ENCODE data around the gene DSTN. TPM values are rescaled to one million over a fixed set of nuclear protein-coding genes. Genes with fewer than 3 reads are reported as not detected.

The DSTN gene
- total RNA-seq, 1 donor from 2014 or later: 149 TPM

DNA sequence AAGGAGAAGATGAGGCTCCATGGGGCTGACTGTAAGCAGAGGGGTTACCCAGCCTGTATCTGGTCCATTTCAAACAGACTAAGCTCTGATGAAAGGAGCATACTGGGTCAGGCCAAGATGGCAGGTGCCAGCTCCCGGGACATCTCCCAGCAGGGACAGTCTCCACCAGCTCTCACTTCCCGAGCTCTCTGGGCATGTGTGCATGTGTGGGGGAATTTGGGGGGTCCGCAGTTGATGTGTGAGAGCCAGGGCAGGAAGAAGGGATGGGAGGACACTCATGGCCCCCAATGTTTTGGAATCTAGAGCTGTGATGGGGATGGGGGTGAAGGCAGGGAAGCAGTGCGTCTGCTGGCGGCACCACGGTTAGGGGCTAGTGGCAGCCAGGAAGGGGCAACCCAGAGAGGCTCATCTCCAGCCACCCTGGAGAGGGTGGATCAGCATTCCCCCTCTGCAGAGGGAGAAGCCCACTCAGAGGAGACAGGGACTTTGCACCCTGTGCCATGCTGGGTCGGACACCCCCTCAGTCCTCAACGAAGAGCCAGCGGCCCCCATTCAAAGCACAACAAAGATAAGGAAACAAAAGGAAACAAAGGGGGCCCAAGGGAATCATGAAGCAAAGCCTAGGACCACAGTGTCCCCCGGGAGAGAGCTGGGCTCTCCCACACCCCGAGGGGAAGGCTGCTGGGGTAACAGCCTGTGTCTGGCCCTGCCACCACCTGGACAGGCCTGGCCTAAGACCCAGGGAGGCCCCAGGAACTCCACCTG lies 52.4 kb downstream of the DSTN start:
- H3K36me3 ChIP-seq (ENCODE audit: control insufficient read depth, insufficient read depth, low read length): peaks cover 63% of the 10 kb centered on the region
- DNase-seq (ENCODE audit: low read depth) (no peak), FAIRE-seq (no peak)
- H3K4me3 ChIP-seq (ENCODE audit: low read depth, low read length): no peak overlapping the region
- TF ChIP-seq, protein P1, sequence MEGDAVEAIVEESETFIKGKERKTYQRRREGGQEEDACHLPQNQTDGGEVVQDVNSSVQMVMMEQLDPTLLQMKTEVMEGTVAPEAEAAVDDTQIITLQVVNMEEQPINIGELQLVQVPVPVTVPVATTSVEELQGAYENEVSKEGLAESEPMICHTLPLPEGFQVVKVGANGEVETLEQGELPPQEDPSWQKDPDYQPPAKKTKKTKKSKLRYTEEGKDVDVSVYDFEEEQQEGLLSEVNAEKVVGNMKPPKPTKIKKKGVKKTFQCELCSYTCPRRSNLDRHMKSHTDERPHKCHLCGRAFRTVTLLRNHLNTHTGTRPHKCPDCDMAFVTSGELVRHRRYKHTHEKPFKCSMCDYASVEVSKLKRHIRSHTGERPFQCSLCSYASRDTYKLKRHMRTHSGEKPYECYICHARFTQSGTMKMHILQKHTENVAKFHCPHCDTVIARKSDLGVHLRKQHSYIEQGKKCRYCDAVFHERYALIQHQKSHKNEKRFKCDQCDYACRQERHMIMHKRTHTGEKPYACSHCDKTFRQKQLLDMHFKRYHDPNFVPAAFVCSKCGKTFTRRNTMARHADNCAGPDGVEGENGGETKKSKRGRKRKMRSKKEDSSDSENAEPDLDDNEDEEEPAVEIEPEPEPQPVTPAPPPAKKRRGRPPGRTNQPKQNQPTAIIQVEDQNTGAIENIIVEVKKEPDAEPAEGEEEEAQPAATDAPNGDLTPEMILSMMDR (IDR thresholded peaks at IDR 0.05; ENCODE audit: insufficient read depth, low read length, severe bottlenecking): no peak
- no peaks in the 10 kb centered on the region for H3K27me3 ChIP-seq (ENCODE audit: control insufficient read depth, insufficient read depth, low read length)

GRCh38 chr20:17622851-17623508 lies 53.1 kb downstream of the DSTN start:
- TF ChIP-seq, protein P1 (IDR thresholded peaks at IDR 0.05; ENCODE audit: insufficient read depth, low read length, severe bottlenecking): no peak
- no peak for DNase-seq (ENCODE audit: low read depth)
- H3K4me3 ChIP-seq (ENCODE audit: low read depth, low read length): no peak overlapping the region
- H3K27me3 ChIP-seq (ENCODE audit: control insufficient read depth, insufficient read depth, low read length): no peaks in the 10 kb centered on the region
- no peak for FAIRE-seq
- H3K36me3 ChIP-seq (ENCODE audit: control insufficient read depth, insufficient read depth, low read length): peaks cover 64% of the 10 kb centered on the region

DNA sequence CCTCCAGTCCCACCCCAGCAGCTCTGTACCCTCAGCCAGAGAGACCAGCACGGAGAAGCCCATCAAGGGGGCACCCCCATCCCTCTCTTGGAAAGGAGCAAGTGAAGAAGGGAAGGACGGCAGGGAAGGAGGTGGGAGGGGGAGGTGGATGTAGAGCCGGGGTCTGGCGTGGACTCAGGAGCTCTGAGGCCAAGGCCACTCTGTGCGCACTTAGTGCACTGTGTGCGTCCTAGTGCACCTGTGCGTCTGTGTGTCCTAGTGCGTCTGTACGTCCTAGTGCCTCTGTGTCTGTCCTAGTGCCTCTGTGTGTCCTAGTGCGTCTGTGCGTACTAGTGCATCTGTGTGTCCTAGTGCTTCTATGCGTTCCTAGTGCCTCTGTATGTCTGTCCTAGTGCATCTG lies 54.2 kb downstream of the DSTN start:
- H3K36me3 ChIP-seq (ENCODE audit: control insufficient read depth, insufficient read depth, low read length): peaks cover 67% of the 10 kb centered on the region
- H3K4me3 ChIP-seq (ENCODE audit: low read depth, low read length): no peak overlapping the region
- TF ChIP-seq, protein P1 (IDR thresholded peaks at IDR 0.05; ENCODE audit: insufficient read depth, low read length, severe bottlenecking): no peak
- FAIRE-seq (no peak), DNase-seq (ENCODE audit: low read depth) (no peak)
- no peaks in the 10 kb centered on the region for H3K27me3 ChIP-seq (ENCODE audit: control insufficient read depth, insufficient read depth, low read length)

DNA sequence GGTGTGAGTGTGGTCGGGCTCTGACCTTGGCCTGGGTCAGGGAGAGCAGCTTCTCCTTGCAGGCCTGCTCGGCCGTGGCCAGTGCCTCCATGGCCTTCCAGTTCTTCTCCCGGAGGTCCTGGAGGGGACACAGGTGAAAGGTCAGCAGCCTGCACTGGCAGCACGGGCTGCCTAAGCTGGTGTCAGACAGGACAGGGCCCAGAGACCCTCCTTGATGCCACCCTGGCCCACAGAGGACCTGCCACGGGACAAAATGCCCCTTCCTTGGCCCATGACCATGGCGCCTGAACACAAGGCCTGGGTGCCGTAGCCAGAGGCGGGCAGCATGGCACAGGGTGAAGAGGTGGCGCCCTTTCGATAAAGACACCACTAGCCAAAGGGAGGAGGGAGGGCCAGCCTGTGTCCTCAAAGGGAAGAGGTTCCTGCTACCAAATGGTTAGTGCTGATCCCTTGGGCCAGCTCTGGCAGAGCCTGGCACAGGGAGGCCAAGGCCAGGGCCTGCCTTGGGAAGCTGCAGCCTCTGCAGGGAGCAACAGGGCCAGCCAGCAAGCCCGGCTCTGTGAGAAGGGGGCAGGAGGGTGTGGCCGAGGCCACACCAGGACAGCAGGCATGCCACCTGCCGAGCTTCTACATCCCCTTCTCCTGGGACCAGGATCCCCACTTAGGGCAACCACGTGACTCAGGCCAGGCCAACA lies 54.8 kb downstream of the DSTN start:
- H3K36me3 ChIP-seq (ENCODE audit: control insufficient read depth, insufficient read depth, low read length): peaks cover 64% of the 10 kb centered on the region
- TF ChIP-seq, protein P1 (IDR thresholded peaks at IDR 0.05; ENCODE audit: insufficient read depth, low read length, severe bottlenecking): no peak
- FAIRE-seq (no peak), DNase-seq (ENCODE audit: low read depth) (no peak)
- H3K27me3 ChIP-seq (ENCODE audit: control insufficient read depth, insufficient read depth, low read length): no peaks in the 10 kb centered on the region
- no peak overlapping the region for H3K4me3 ChIP-seq (ENCODE audit: low read depth, low read length)

DNA sequence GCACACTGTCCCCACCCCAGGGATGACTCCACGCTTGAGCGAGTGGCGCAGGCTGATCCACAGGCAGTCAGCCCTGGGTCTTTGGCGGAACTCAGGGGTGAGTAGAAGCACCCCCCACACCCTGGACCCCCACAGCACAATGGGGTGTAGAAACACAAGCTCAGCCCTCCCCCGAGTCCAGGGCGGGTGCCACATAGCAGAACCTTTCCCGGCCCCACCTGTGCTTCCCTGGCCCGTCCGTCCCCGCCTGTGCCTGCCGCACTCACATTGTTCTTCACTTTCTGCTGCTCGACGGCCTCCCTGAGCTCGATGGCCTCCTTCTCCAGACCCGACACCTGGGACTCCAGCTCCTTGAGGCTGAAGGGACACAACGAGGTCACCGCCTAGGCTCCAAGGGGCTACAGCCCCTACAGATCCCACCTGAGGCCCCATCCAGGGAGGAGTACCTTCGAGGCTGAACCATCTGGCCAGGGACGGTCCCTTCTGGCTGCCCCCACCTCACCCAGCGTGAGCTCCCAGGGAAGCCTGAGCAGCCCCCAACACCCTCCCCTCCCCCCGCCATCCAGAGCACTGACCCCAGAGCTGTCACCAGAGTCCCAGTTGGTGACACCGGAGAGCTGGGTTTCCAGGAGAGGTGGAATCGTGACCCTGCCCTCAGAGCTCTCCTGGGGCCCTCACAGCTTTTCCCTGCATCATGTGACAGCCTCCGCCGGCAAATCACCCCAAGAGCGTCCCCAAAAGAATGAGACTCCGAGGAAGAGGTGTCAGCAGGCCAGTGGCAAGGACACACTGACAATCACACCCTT lies 55.6 kb downstream of the DSTN start:
- TF ChIP-seq, protein P1 (IDR thresholded peaks at IDR 0.05; ENCODE audit: insufficient read depth, low read length, severe bottlenecking): no peak
- H3K4me3 ChIP-seq (ENCODE audit: low read depth, low read length): no peak overlapping the region
- no peaks in the 10 kb centered on the region for H3K27me3 ChIP-seq (ENCODE audit: control insufficient read depth, insufficient read depth, low read length)
- H3K36me3 ChIP-seq (ENCODE audit: control insufficient read depth, insufficient read depth, low read length): peaks cover 60% of the 10 kb centered on the region
- FAIRE-seq: no peak
- DNase-seq (ENCODE audit: low read depth): no peak
